ENCODE measurements around the gene POLN.
A peak's percentile ranks its signal among the peaks of the same experiment; 100 is the strongest.

The POLN gene

GRCh38 chr4:2241410-2242353 is at the start of gene POLN, which contains the start of gene HAUS3:
TSS of gene POLN (minus strand) at chr4:2242121. CDS start at chr4:2229231, 12,890 bp downstream.
TSS of gene HAUS3 (minus strand) at chr4:2242121. CDS start at chr4:2240946, 1,175 bp downstream.
- DNase-seq = peak; percentile 77 to 99 (median 97)

- DNase-seq = peak in 7 of 58 donors; percentile 14 to 55 (median 27)
These were observed 49.2 kb upstream of the POLN start for GRCh38 chr4:2290974-2291704.

DNA sequence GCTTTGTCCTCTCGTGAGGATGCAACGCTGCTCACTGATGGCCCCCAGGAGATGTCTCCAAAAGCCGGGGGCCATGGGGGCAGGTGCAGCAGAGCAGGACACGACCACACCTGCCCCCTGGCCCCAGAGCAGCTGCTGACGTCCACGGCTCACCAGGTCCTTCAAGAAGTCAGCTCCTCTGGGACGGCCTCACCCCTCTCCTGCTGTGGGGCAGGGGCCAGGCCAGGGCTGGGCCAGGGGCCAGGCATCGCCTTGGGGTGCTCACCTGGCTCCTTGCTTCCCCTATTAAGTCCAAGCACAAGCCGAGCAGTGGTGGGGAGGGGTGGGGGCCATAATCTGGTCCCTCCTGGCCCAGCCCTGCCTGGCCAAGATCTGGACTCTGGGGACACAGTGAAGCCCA is 48.6 kb upstream of the POLN start:
- no peak for DNase-seq

- DNase-seq = no peak
These were observed 48.0 kb upstream of the POLN start for GRCh38 chr4:2289955-2290333.

GRCh38 chr4:2289311-2289954 is 47.5 kb upstream of the POLN start:
- DNase-seq = no peak

DNA sequence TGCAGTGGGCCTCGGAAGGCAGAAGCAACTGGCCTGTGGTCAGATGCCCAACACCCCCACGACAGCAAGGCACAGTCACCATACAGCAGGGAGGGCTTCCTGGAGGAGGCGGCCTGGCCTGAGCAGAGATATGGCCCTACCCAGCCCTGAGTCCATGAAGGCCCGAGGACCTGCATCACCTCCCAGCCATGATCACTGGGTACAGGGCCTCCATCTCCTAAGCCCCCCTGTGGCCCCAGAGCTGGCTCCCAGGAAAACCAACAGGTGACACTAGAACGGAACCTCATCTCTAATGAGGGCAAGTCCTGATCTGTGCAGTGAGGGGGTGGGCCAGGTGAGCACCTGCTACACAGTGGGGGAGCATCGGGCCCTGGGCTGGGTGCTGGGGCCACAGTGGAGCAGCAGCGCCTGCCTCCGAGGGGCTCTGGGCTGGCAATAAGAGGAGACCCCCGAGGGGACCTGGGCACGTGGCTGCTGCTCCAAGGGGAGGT is 46.2 kb upstream of the POLN start:
- no peak for DNase-seq

GRCh38 chr4:2287594-2287915 is 45.6 kb upstream of the POLN start:
- no peak for DNase-seq

- peak in 1 of 58 donors; percentile 22 for DNase-seq
These were observed 45.1 kb upstream of the POLN start for GRCh38 chr4:2286904-2287593.

- DNase-seq = no peak
These were observed 43.9 kb upstream of the POLN start for GRCh38 chr4:2285613-2286381.

- DNase-seq = no peak
These were observed 43.2 kb upstream of the POLN start for GRCh38 chr4:2284934-2285612.

DNA sequence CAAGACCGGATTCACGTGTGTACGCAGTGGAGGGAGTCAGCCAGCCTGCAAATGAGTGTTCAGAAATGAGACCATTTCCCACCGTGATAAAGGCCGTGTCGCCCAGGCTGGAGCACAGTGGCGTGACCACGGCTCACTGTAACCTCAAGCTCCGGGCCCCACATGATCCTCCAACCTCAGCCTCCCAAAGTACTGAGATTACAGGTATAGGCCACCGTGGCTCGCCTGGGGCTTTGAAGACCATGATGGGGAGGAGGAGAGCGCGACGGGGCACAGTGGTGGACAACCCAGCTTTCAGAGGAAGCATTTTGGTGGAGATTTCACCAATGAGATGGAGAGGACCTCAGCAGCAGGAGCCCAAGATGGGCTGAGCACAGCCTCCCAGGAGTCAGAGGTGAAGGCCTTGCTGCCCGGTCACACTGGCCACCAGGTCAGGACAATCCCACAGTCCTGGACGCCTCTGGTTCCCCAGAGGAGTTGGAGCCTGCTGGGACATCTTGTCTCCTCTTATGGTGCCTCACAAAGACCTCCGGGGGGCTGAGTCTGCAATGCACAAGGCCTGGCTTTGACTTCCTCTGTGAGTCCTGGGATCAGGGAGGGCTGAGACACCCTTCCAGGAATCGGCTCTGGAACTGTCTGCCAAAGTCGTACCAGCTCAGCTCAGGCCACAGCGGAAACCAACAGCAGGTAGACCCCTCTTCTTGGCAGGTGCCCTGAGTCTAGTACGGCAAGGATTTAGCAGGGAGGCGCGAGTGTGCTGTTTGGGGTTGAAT is 42.4 kb upstream of the POLN start:
- no peak for DNase-seq

- DNase-seq = no peak
These were observed 41.3 kb upstream of the POLN start for GRCh38 chr4:2283199-2283711.

GRCh38 chr4:2281575-2282343 is 39.8 kb upstream of the POLN start:
- DNase-seq = no peak

DNA sequence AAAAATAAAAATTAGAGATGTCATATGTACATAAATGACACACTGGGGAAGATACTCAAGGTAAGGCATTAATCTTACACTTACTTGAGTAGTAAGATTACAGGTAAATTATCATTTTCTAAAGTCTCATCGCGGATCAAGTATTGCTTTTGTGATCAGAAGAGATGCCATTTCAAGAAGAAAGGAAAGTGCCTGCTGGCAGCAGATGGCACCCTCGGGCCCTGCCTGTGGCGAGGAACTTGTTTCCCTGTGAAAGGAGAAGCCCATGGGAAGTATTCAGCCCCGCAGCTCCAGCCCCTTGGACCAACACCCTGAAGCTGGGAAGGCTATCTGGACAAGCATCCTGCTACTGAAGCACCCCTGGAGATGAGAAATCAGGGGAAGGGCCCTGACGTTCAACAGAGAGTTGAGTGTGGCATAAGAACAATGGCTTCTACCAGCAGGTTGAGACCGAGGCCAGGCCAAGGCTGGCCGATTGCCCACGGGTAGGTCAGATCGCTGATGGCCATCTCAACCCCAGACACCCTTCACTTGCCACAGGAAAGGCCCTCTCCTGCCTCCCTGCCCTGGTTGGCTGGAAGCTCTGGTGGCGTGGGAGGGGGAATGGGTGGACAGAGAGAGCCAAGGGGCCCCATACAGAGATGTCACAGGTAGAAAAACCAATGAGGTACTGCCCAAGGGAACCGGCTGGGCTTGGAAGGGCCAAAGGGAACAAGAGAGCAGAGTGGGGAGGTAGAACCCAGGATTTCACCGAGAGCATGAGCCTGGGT is 38.8 kb upstream of the POLN start:
- peak in 17 of 58 donors; percentile 13 to 62 (median 33) for DNase-seq

- DNase-seq = no peak
These were observed 36.0 kb upstream of the POLN start for GRCh38 chr4:2277956-2278355.

DNA sequence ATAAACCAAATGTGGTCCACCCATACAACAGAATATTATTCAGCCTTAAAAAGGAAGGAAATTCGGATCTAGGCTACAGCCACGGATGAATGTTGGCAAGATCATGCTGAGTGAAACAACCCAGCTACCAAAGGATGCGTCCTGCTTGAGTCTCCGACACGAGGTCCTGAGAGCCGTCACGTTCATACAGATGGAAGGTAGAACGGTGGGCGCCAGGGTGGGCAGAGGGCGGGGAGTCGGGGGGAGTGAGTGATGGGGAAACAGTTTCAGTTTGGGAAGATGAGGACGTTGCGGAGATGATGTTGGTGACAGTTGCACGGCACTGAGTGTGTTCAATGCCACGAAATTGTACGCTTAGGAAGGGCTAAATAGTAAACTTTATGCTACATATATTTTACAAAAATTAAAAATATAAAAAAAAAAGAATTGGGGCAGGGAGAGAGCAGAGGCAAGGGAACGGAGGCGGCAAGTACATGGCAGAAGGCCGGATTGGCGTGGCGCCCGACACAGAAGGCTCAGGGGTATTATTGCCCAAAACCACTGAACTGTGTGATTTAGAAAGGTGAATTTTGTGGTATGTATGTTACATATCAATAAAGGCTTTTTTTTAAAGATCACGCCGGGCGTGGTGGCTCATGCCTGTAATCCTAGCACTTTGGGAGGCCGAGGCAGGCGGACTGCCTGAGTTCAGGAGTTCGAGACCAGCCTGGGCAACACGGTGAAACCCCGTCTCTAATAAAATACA is 34.8 kb upstream of the POLN start:
- no peak for DNase-seq
